Upper lobe of left lung (tissue), 4 donors: ENCODE measurements around the gene RAP1B.

Experiments used
- EP300 ChIP-seq, 4 donors: sonication (generic); formaldehyde crosslinking; IDR thresholded peaks; one replicate each; pipeline ENCODE4 v1.5.1; 2017; ENCODE audit warnings: antibody characterized with exemption in 4 of 4, control low read depth in 2 of 4
- POLR2A ChIP-seq, 4 donors: fragments of 450-650 bp; IDR thresholded peaks; one replicate each; pipeline ENCODE4 v1.5.1; 2016 to 2017; ENCODE audit warnings: antibody characterized with exemption in 4 of 4, mild to moderate bottlenecking in 2 of 4
- POLR2AphosphoS5 ChIP-seq, 2 donors: sonication (generic); formaldehyde crosslinking; IDR thresholded peaks; one replicate each; pipeline ENCODE4 v1.5.1; 2017; ENCODE audit warnings: antibody characterized with exemption in 2 of 2
- TF ChIP-seq, protein P1 (sequence below), 6 experiments: fragments of 450-650 bp in 4 of 6; fragments of 200-600 bp in 2 of 6; sonication (generic) in 2 of 6; IDR thresholded peaks; one replicate each; pipeline ENCODE4 v1.5.1; 2016 to 2019; ENCODE audit warnings: antibody characterized with exemption in 6 of 6

DNA sequence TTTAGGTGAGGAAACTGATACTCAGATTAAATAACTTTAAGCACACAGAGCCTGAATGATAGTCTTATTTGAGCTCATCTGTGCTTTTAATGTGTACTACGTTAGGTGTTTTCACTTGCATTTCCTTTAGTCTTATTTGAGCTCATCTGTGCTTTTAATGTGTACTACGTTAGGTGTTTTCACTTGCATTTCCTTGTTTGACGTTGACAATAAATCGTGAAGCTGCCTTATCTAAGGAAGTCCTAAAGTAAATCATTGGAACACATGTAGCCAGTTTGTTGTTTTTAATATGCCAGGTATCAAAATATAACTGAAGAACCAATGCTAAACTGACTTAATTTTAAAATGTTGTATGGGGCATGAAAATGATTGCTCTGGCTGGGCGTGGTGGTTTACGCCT is 2.0 kb downstream of the RAP1B start:
- TF ChIP-seq, protein P1, sequence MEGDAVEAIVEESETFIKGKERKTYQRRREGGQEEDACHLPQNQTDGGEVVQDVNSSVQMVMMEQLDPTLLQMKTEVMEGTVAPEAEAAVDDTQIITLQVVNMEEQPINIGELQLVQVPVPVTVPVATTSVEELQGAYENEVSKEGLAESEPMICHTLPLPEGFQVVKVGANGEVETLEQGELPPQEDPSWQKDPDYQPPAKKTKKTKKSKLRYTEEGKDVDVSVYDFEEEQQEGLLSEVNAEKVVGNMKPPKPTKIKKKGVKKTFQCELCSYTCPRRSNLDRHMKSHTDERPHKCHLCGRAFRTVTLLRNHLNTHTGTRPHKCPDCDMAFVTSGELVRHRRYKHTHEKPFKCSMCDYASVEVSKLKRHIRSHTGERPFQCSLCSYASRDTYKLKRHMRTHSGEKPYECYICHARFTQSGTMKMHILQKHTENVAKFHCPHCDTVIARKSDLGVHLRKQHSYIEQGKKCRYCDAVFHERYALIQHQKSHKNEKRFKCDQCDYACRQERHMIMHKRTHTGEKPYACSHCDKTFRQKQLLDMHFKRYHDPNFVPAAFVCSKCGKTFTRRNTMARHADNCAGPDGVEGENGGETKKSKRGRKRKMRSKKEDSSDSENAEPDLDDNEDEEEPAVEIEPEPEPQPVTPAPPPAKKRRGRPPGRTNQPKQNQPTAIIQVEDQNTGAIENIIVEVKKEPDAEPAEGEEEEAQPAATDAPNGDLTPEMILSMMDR (IDR thresholded peaks at IDR 0.05): no peak
- TF ChIP-seq POLR2A (IDR thresholded peaks at IDR 0.05): peak in 1 of 4 donors; percentile 24
- no peak for TF ChIP-seq POLR2AphosphoS5 (IDR thresholded peaks at IDR 0.05)
- TF ChIP-seq EP300 (IDR thresholded peaks at IDR 0.05): peak in 1 of 4 donors; percentile 2
